Ovary (tissue), 3 donors: Measurements from ENCODE around the gene CATSPERB.
"Not testable (repeated sequence)": the region's sequence is repeated elsewhere in the genome, so short reads cannot be mapped to it uniquely, and the experiment has no call there.

Experiments
- CTCF ChIP-seq, 3 donors: fragments of 450-650 bp in 2 of 3; fragments of 200-600 bp in 1 of 3; IDR thresholded peaks; one replicate each; pipeline versions ENCODE4 v1.5.1 to v1.8.0; 2016 to 2022; ENCODE audit warnings: antibody characterized with exemption in 3 of 3, mild to moderate bottlenecking in 1 of 3
- EP300 ChIP-seq: sonication (generic); formaldehyde crosslinking; IDR thresholded peaks from one replicate; pipeline ENCODE4 v1.6.1; 2017; ENCODE audit warnings: antibody characterized with exemption
- donor health status: DM: no; HTN: no; CAD: no.

- TF ChIP-seq CTCF (IDR thresholded peaks at IDR 0.05); EP300: not testable (repeated sequence)
These were observed 64.8 kb downstream of the CATSPERB start for GRCh38 chr14:91667101-91667500.
